MM.1S (cell line): ENCODE results near the gene ACTN1.

Experiments
- DNase-seq: peaks from one replicate; pipeline ENCODE4 v3.0.0-alpha.2; 2015
- H2AFZ ChIP-seq: fragments of 300-600 bp; sonication (generic); 2 replicates; pipeline ENCODE4 v1.6.0; 2016; ENCODE audit warnings: antibody characterized with exemption, low read length
- H3F3A ChIP-seq: fragments of 300-600 bp; sonication (generic); 2 replicates; pipeline ENCODE4 v1.6.1; 2016; ENCODE audit warnings: mild to moderate bottlenecking, antibody characterized with exemption, low read length, moderate library complexity, mixed read lengths; ENCODE audit not compliant: insufficient read depth
- H3K27ac ChIP-seq: fragments of 300-600 bp; sonication (generic); 2 replicates; pipeline ENCODE4 v1.5.1; 2016; ENCODE audit warnings: mild to moderate bottlenecking, low read length
- H3K27me3 ChIP-seq: fragments of 300-600 bp; sonication (generic); replicated peaks from 2 replicates; pipeline ENCODE4 v1.6.0; 2016; ENCODE audit warnings: low read length; ENCODE audit not compliant: insufficient read depth
- H3K36me3 ChIP-seq: fragments of 300-600 bp; sonication (generic); replicated peaks from 2 replicates; pipeline ENCODE4 v1.6.1; 2016; ENCODE audit warnings: mild to moderate bottlenecking, low read length, mixed read lengths; ENCODE audit not compliant: insufficient read depth
- H3K4me1 ChIP-seq: fragments of 300-600 bp; sonication (generic); 2 replicates; pipeline ENCODE4 v1.6.1; 2016; ENCODE audit warnings: low read length, mixed read lengths
- H3K4me2 ChIP-seq: fragments of 300-600 bp; sonication (generic); 2 replicates; pipeline ENCODE4 v1.6.0; 2016; ENCODE audit warnings: low read depth, low read length
- H3K4me3 ChIP-seq: fragments of 300-600 bp; sonication (generic); 2 replicates; pipeline ENCODE4 v1.5.1; 2016; ENCODE audit warnings: low read length, mixed read lengths
- H3K79me2 ChIP-seq: fragments of 300-600 bp; sonication (generic); 2 replicates; pipeline ENCODE4 v1.6.1; 2016; ENCODE audit warnings: mixed run types, low read length, mixed read lengths
- H3K9ac ChIP-seq: fragments of 300-600 bp; sonication (generic); 2 replicates; pipeline ENCODE4 v1.6.1; 2016; ENCODE audit warnings: low read length, mixed read lengths
- H3K9me2 ChIP-seq: fragments of 300-600 bp; sonication (generic); replicated peaks from 2 replicates; pipeline ENCODE4 v1.6.1; 2016; ENCODE audit warnings: mild to moderate bottlenecking, low read length, mixed read lengths; ENCODE audit not compliant: insufficient read depth
- H3K9me3 ChIP-seq: fragments of 300-600 bp; sonication (generic); replicated peaks from 2 replicates; pipeline ENCODE4 v1.6.1; 2016; ENCODE audit warnings: mild to moderate bottlenecking, low read length, mixed read lengths; ENCODE audit not compliant: insufficient read depth
- H4K20me1 ChIP-seq: fragments of 300-600 bp; sonication (generic); 2 replicates; pipeline ENCODE4 v1.6.1; 2016; ENCODE audit warnings: mild to moderate bottlenecking, low read length, moderate library complexity, mixed read lengths; ENCODE audit not compliant: insufficient read depth
- EZH2 ChIP-seq: fragments of 300-600 bp; sonication (generic); optimal IDR thresholded peaks from 2 replicates; pipeline ENCODE3; 2017; ENCODE audit warnings: low read depth, mild to moderate bottlenecking, antibody characterized with exemption, low read length, mixed read lengths
- EZH2phosphoT487 ChIP-seq: fragments of 300-600 bp; sonication (generic); IDR thresholded peaks from 2 replicates; pipeline ENCODE4 v1.6.1; 2018; ENCODE audit warnings: antibody characterized with exemption, low read length
- TF ChIP-seq, protein P1 (sequence below): fragments of 300-600 bp; sonication (generic); IDR thresholded peaks from 2 replicates; pipeline ENCODE4 v1.5.1; 2016; ENCODE audit warnings: antibody characterized with exemption, low read length, mixed read lengths

The ACTN1 gene

DNA sequence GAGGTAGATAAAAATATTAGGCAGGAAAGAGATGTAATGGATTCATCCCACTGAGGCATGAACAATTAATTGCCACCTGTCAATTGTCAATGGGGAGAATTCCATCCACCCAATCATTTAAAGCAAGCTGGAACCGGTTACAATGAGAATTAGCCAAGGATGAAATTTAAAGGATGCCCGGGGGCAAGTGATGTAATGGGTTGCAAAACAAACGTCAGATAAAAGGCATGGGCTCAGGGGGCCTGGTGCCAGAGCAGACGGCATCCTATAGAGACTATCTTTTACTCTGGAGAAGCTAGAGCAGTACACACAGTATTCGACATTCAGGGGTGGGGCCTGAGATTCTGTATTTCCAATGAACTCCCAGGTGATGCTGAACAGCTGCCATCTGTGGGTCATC lies 105.7 kb downstream of the ACTN1 start:
- Histone ChIP-seq H3K4me2 (no peak overlapping the region), H3F3A (no peaks in the 10 kb centered on the region), H3K27ac (no peak overlapping the region), H3K36me3 (no peaks in the 10 kb centered on the region), H4K20me1 (no peaks in the 10 kb centered on the region), H2AFZ (no peak overlapping the region), H3K9ac (no peak overlapping the region), H3K9me2 (no peaks in the 10 kb centered on the region), H3K4me3 (no peak overlapping the region), H3K4me1 (no peaks in the 10 kb centered on the region), H3K9me3 (no peaks in the 10 kb centered on the region), H3K79me2 (no peaks in the 10 kb centered on the region), H3K27me3 (no peaks in the 10 kb centered on the region)
- DNase-seq, result no peak
- TF ChIP-seq, protein P1, sequence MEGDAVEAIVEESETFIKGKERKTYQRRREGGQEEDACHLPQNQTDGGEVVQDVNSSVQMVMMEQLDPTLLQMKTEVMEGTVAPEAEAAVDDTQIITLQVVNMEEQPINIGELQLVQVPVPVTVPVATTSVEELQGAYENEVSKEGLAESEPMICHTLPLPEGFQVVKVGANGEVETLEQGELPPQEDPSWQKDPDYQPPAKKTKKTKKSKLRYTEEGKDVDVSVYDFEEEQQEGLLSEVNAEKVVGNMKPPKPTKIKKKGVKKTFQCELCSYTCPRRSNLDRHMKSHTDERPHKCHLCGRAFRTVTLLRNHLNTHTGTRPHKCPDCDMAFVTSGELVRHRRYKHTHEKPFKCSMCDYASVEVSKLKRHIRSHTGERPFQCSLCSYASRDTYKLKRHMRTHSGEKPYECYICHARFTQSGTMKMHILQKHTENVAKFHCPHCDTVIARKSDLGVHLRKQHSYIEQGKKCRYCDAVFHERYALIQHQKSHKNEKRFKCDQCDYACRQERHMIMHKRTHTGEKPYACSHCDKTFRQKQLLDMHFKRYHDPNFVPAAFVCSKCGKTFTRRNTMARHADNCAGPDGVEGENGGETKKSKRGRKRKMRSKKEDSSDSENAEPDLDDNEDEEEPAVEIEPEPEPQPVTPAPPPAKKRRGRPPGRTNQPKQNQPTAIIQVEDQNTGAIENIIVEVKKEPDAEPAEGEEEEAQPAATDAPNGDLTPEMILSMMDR, result no peak
- TF ChIP-seq EZH2 (no peak), EZH2phosphoT487 (no peak)

GRCh38 chr14:68871392-68871791 lies 107.7 kb downstream of the ACTN1 start:
- DNase-seq, result no peak
- H2AFZ ChIP-seq, result no peak overlapping the region
- H3K4me2 ChIP-seq, result no peak overlapping the region
- H3K9ac ChIP-seq, result no peak overlapping the region
- H3K27me3 ChIP-seq, result no peaks in the 10 kb centered on the region
- no peaks in the 10 kb centered on the region for H3K9me2 ChIP-seq
- no peaks in the 10 kb centered on the region for H3K36me3 ChIP-seq
- no peaks in the 10 kb centered on the region for H3K4me1 ChIP-seq
- no peaks in the 10 kb centered on the region for H4K20me1 ChIP-seq
- no peaks in the 10 kb centered on the region for H3F3A ChIP-seq
- H3K27ac ChIP-seq, result no peak overlapping the region
- TF ChIP-seq, protein P1, result no peak
- TF ChIP-seq EZH2, result no peak
- no peak for TF ChIP-seq EZH2phosphoT487
- no peak overlapping the region for H3K4me3 ChIP-seq
- no peaks in the 10 kb centered on the region for H3K9me3 ChIP-seq
- H3K79me2 ChIP-seq, result no peaks in the 10 kb centered on the region

GRCh38 chr14:68866991-68867533 lies 112.0 kb downstream of the ACTN1 start:
- Histone ChIP-seq H3K9me2 (no peaks in the 10 kb centered on the region), H3F3A (no peaks in the 10 kb centered on the region), H3K79me2 (no peaks in the 10 kb centered on the region), H3K4me2 (no peak overlapping the region), H3K4me3 (no peak overlapping the region), H4K20me1 (no peaks in the 10 kb centered on the region), H3K4me1 (no peaks in the 10 kb centered on the region), H3K27me3 (no peaks in the 10 kb centered on the region), H3K27ac (no peak overlapping the region), H3K9me3 (no peaks in the 10 kb centered on the region), H3K36me3 (no peaks in the 10 kb centered on the region), H2AFZ (no peak overlapping the region), H3K9ac (no peak overlapping the region)
- no peak for TF ChIP-seq EZH2phosphoT487
- TF ChIP-seq, protein P1, result no peak
- TF ChIP-seq EZH2, result no peak
- DNase-seq, result no peak
